Measurements from ENCODE around the gene ST3GAL5.
A peak's percentile ranks its signal among the peaks of the same experiment; 100 is the strongest.
"Not testable (repeated sequence)": the region's sequence is repeated elsewhere in the genome, so short reads cannot be mapped to it uniquely, and the experiment has no call there.

Gene ST3GAL5

DNA sequence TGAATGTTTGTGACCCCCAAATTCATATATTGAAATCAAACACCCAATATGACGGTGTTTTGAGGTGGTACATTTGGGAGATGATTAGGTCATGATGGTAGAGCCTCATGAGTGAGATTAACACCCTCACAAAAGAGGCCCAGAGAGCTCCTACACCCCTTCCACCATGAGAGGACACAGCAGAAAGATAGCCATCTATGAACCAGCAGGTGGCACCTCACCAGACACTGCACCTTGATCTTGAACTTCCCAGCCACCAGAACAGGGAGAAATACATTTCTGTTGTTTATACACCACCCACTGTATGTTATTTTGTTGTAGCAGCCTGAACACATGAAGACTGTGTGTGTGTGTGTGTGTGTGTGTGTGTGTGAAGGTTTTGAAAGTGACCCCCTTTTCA is 58.1 kb downstream of the ST3GAL5 start:
- no peak for DNase-seq

DNA sequence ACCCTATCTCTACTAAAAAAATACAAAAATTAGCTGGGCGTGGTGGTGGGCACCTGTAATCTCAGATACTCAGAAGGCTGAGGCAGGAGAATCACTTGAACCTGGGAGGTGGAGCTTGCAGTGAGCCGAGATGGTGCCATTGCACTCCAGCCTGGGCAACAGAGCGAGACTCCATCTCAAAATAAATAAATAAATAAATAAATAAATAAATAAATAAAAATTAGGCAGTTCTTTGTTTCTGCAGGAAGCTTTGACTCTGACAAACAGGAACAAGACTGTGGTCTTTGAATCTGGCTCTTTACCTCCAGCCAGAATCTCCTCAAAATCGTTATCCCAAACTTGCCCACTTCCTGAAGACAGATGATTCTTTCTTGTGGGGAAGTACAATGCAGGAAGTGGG is 59.4 kb downstream of the ST3GAL5 start:
- DNase-seq = not testable (repeated sequence)

DNA sequence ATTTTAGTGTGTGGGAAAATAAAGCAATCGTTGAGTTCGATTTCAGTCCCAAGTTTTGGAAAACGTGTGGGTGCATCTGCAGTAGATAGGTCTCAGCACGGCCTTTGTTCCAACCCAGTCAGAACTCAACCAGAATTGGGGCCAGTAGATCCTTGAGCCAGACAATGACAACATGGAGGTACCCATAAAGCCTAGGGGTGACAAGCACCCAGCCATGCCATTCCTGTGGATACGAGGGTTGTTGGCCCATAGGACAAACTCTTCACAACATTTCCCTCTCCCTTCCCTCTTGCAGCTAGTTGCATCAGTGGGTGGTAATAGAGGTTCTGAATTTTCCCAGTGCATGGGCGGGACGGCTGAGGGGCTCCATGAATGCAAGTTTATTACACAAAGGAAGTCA is 60.1 kb downstream of the ST3GAL5 start:
- no peak for DNase-seq

DNA sequence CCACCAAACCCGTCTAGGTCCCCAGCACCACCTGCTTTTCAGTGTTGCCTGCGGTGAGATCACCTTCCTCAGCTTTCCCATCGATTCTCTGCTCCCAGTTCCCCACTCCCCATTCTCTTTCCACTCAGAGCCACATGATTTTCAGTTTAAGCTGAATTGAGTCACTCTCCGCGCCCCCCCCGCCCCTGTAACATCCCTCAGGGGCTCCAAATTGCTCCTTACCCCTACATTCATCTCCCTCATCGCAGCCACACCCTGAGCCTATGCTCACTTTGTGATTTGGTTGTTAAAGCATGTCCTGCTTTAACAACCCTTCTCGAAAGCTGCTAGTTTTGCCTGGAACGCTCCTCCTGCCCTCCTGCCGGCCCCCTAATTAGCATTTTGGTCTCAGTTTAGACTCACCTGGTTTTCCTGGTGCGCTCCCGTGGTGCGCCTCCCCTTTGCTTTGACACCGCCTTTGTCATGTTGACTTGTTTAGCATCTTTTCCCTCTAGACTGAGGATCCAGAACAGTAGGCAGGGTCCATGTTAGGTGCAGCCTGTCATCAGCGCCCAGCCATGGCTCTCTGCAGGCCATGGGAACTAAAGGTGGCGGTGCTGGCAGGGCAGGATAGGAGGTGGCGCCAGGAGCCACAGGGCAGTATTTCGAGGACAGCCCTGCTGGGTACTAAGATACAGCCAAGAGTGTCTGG is 60.8 kb downstream of the ST3GAL5 start:
- DNase-seq = no peak

DNA sequence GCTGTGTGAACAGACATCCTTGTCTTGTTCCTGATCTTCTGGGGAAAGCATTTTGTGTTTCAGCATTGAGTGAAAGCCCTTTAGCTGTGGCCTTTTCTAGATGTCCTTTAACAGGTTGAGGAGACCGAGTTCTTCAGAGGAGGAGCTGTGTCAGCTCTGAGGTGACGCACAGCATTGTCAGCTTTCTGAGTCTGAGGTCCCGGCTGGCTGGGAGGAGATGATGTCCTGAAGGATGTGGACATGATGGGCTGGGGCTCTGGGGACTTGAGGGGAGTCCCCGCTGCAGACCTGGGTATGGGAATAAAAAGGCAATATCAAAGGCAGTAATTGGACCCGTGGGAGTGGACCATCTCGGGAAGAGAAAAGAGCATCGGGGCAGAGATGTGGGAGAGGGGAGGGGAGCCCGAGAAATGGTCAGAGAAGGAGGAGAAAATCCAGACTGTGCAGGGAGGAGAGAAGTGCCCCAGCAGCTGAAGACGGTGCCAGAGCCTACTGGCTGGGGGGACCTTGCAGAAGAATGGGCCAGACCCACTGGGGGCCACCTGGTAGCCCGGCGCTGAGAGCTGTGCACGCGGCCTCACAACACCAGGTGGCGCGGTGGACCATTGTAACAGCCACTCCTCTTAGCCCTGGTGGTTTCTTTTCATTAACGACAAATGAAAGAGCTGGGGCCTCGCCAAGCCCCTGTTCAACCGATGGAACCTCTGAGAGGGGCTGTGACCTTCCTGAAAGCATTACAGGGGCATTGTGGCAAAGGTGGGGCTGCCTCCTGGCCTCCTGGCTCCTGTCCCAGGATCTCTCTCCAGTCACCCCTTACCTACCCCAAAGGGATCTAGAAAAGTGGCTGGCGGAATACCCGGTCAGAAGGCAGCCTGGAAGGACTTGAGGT is 61.6 kb downstream of the ST3GAL5 start:
- peak; percentile 88 for DNase-seq

DNA sequence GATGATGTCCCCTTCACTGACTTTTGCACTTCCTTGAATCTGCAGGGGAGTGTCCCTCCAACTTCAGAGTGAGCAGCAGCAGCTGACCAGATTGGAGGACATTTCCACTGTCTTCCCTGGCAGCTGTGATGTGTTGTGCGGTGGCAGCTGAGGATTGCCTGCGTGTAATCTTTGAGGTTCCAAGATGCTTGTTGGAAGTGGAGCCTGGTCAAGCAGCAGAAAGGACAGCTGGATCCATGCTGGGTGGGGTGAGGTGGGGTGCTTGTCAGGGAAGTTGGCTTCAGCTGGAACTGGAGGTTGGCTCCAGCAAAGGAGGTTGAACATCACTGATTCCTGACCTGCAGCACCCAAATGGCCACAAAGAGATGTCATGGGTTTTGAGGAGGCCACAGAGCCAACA is 64.8 kb downstream of the ST3GAL5 start:
- DNase-seq = no peak

DNA sequence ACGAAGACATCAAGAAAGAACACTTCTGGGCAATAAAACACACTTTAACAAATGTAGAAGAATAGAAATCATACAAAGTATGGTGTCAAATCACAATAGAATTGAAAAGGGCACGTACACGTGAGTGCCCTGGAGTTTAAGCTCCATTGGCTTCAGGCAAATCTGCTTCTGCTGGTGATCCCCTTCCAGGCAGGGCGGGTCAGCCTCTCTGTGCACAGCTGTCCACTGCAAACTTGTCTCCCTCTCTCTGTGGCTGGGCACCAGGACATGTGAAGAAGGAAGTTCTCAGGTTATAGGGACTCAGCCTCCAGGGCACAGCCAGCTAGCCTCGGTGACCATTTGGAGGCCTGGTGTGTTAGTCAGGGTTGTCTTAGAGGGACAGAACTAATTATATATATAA is 66.0 kb downstream of the ST3GAL5 start:
- DNase-seq = peak; percentile 42

DNA sequence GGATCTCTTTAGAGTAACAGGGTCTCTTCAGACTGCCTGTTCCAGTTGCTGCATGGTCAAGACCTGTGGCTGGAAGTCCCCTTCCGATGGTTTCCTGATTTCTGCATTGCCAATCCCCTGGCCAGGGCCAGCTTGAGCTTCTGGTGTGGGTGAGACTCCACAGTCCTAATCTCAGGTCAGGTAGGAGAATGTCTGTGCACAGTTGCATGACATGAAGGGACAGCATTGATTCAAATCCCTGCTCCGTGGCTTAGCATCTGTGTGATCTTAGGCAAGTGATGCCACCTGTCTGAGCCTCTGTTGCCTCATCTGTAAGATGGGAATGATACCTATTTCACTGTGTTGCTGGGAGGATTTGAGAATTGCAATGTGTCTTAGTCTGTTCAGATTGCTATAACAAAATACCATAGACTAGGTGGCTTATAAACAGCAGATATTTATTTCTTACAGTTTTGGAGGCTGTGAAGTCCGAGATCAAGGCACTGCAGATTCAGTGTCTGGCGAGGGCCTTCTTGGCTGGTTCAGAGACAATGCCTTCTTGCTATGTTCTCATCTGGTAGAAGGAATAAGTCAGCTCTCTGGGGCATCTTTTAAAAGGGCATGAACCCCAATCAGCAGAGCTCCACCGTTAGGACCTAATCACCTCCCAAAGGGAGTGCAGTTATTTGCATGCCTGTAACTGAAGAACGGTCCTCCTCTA is 68.8 kb downstream of the ST3GAL5 start:
- DNase-seq = no peak

DNA sequence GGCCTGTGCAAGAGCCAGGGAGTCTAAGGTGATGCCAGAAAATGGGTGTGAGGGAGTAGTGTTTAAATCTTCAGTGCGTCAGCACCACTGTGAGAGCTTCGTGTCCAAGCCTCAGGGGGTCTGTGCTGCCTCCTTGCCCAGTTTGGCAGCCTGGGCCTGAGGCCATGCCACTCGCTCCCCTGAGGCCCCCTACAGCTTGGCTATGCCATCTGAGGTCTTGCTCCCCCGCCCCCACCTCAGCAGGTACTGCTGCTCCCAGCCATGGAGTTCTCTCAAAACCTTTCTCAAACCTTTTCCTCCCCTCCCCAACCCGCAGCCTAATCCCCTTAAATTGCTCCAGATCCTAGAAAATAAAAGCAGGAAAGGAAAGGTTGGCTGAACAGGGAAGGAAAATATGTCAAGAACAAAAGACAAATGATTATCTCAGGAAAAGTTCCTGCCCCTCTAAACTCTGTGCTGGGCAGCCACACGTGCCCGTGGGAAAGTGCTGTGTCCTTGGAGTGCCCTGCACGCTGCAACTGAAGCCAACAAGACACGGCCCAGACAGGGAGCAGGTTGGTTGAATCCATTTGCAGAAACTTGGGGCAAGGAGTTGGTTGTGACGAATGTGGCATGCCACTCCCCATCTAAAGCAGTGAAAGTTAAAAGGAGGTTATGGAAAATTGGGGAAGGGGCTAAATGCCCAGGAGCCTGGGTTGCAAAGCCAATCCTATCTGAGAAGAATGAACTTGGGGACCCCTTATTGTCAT is 73.8 kb downstream of the ST3GAL5 start:
- DNase-seq = no peak

DNA sequence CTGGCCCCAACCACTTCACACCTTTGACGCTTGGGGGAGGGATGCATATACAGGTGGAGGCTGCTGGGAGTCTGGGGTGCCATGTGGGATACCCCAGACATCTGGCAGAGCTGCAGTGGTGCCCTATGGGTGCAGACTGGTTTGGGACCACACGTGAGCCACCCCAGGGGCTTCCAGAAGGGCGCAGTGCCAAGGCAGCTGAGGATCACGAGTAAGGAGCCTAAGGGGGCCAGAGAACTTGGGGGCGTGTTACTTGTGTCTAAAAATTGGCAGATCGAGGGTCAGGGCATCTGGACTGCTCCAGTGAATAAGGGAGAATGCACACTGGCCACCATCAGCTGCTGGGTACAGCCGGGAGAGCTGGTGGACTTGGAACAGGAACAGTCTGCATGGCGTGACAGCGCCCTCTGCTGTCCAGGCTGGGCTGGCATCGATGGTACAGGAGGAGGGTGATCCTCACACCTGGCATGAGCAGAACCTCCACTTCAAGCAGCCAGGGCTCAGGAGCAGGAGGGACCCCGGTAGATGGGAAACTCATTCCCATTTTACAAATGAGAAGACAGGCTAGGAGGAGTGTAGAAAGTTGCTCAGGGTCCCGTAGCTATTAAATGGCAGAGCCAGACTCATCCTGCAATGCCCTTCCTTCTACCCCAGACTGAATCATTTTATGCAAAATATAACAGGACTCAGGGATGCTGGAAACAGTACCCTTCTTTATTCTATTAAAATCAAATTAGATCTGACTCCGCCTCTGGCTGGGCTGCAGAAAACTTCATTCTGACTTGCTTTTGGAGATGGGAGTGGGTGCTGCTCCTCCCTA is 74.6 kb downstream of the ST3GAL5 start:
- peak; percentile 92 for DNase-seq

DNA sequence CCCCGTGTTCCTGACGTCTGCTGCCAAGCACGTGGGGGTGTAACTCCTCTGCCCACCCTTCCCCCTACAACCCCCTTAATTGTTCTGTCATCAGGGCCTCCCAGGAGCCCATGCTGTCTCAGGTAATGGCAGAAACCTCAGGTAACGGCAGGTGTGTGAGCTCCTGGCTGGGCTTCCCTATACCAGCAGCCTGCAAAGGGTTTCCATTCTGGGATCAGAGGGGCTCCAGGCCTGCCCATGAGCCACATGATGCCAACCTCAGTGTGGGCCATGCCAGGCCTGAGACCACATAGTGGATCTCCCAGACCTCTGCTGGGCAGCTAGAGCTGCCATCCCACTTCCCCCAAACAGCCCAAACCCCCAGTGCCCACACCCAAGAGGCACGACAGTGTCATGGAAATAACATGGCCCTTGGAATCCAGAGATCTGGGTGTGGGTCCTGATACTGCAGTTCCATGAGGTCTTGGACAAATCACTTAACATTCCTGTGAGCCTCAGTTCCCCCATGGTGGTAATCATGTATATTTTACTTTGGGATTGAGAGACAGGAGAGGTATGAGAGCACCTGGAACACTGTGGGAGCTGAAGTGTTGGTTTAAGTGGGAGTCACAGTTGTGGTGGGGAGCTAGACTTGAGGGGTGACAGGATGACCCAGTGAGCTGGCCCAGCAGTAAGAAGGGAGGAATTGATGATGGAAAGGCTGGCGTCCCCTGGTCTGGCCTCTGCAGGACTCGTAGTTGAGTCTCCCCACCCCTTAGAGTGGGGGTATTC is 75.4 kb downstream of the ST3GAL5 start:
- DNase-seq = no peak

DNA sequence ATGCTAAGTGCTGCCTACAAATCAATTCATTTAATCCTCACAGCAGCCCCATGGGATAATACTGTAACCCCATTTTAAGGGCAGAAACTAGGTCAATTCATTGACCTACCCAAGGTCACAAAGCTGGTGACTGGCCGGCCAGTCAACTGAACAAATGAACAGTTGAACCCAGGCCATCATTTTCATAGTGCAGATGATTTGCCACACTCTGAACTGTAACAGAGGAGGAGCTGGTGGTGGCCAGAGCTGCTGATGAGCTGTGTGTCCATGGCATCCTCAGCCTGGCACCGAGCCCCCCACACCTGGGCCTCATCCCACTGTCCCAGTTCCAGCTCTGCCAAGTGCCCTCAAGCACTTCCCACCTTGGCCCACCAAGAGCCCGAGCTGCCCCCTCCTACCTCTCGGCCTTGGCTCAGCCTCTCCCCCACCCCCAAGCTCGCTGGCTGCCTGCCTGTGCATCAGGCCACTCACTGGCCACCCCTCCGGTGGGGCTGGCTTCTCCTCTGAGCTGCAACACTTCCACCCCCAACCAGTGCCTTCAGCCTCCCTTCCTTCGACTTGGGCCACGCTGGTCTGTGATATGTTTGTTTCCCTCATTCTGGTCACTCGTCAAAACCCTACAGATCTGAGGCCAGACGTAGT is 76.6 kb downstream of the ST3GAL5 start:
- DNase-seq = no peak

DNA sequence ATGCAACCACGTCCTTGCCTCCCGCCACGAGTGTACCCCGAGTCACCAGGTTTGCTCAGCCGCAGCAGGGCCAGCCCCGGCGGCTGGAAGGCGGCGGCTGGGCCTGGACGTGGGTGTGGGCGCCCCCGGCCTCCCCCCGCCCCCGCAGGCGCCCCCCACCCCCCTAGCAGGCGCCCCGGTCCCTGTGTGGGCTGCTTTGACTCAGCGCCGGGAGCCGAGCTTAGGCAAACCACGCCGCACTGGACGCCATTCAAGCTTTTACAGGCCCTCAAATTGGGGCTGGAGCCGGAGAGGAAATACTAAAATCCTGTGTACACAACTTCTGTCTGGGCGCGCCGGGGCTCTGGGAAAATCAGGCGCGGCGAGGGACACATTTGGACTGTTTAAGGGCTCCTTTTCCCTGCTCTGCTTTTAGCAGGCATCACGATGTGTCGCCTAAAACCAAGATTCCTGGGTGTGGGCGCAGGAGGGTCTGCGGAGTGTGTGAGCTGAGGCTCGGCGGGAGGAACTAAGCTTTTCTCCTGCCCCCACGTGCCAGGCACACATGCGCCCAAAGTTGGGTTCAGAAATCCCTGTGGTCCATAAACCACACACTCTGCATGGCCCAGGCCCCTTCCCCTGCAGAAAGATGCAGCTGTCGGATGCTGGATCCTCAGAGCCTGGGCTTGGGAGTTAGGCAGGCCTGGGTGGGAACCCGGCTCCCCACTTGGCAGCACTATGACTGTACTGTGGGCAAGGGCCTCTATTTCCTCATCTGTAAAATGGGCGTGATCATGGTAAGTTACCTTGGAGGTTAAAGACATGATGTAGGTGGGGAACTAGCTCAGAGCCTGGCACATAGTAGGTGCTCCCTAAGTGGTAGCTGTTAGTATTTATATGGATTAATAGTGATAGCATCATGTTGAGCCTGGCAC is 77.4 kb downstream of the ST3GAL5 start:
- no peak for DNase-seq

DNA sequence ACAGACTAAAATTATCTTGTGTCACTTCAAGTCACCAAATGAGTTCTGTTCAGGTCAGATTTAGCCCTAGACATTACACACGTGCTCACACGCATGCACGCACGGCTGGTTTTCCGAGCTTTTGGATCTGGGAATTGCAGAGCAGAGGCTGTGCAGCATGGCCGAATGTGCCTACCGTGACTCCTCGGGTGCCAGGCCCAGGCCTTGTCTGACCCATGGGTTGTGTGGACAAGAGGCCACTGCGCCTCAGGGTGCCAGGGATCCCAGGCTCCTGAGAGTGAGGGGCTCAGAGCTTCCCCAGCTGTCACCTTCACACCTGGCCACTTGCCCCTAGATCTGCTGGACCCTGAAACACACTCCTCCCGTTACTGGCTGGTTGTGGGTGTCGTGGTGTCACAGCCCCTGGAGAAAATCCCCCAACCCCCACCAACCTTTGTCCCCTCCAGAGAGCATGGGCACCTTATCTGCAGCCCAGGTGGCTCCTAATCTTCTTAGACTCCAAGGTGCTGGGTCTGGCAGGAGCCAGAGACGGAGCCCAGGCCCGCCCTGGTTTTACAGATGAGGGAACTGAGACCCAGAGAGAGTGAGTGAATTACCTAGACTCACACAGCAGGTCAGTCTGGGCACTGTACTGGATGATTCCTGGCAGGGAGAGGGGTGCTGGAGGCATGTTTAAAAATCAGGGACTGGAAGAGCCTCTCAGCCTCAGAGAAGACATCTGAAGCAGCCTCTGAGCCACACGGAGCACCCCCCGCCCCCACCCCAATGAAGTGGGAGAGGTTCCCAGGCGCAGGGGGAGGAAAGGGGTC is 78.2 kb downstream of the ST3GAL5 start:
- DNase-seq = peak; percentile 54

DNA sequence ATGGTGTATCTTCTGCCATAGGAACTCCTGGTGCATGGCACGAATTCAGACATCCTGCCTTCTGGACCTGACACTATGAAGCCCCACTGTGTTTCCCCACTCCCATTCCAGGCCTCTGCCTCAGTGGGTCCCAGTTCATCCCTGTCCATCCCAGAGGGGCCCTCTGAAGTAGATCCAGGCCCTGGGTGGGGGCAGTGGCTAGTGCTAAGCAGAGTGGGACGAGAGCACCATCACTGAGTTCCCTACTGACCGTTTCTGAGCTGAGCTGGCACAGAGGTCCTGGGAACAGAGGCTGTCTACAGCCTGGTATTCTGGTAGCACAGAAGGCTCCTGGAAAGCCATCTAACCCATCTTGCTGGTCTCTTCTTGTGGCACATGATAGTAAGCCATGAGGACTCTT is 81.0 kb downstream of the ST3GAL5 start:
- no peak for DNase-seq

DNA sequence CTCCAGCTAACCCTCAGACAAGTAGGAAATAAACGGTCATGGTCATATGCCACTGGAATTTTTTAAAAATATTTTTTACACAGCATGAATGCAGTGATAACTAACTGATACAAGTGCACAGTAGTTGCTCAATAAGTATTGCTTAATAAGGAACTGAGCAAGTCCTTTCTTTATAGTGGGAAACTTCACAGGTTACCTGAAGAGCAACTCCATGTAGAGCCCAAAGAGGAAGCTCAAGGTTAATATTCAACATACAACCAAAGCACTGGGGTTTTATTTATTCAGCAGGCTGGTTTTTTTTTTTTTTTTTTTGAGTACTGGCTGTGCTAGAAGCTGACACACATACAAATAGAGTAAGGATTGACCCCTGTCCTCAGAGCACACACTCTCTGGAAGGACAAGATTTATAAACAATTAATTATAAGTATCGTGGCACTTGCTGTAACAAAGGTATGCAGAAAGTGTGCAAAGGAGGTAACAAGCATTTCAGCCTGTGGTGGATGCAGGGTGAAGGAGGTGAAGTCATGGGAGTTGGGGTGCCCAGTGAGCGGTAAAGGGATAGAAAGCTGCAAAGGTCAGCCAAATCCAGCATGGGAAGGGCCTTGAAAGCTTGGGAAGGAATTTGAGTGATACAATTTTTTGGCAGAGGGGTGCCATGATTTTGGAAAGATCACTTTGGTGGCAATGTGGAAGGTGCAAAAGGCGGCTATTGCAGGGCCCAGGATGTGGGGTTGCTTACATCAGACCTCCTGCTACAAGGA is 82.3 kb downstream of the ST3GAL5 start:
- no peak for DNase-seq

DNA sequence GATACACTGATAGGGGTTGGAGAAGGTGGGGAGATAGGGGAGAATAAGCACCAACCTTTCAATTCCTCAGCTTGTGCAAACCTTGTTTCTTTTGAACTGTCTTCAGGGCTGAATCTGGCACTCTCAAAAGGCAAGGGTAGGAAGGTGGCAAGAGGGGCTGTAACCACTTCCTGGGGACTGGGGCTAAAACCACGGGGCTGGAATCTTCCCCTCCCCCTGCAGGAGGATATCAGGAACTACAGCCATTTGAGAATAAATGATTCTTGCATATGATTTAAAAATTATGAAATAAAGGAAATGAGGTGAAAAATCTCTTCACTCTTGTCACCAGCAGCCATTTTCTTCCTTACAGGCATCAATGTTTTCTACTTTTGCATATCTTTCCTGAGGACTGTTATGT is 84.2 kb downstream of the ST3GAL5 start:
- peak; percentile 69 for DNase-seq

Data from NCI-H82 (cell line).